Skeletal muscle cell (primary cell): ENCODE measurements around the gene ADTRP.

Experiments used
- DNase-seq: peaks from one replicate; pipeline ENCODE4 v3.0.0-alpha.2; 2010; ENCODE audit warnings: low read depth
- H3K4me3 ChIP-seq: 2 replicates; pipeline ENCODE4 v1.5.1; 2011; ENCODE audit warnings: low read depth, mild to moderate bottlenecking, control low read depth, low read length, moderate library complexity

Gene ADTRP

DNA sequence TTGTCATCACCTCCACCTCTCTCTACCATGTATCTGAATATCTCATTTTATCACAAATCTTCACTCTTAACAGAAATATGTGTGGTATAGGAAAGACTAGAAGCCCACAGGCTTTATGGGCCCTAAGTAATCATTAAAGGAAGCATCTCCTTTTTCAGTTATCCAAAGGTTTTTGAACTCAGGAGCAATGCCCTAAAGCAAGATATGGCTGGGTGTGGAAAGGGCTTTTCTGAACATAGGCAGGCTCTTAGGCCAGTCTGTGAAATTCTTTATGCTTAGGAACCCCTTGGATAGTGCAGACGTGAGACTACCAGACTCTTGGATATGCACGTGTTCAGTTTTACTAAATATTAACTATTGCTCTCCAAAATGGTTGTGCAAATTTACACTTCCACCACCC, 99.5 kb downstream of the ADTRP start:
- no peak overlapping the region for H3K4me3 ChIP-seq
- DNase-seq: no peak

DNA sequence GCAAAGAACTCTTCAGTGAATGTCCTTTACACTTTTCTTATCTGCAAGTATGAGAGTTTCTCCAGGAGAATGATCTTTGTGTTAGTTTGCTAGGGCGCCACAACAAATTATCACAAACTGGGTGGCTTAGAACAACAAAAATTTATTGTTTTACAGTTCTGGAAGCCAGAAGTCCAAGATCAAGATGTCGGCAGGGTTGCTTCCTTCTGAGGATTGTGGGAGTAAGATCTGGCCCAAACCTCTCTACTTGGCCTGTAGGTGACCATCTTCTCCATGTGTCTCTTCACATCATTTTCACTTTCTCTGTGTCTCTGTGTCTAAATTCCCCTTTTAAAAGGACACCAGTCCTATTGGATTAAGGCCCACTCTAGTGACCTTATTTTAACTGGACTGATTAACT, 103.0 kb downstream of the ADTRP start:
- DNase-seq: no peak

DNA sequence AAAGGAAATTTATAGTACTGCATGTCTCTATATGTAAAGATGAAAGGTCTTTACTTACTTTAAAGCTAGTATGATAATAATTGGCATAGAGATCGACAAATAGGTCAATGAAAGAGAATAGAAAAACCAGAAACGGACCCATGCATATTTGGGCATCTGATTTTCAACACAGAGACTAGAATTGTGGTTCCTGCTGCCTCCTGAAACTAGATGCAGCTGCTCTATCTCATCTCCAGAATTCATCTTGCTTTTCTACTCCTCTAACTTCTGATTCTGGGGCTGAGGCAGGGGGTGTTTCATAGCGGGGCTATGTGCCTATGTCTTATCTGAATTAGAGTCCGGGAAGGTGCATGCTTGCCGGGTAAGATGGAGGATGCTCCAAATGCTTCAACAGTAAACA, 105.9 kb downstream of the ADTRP start:
- no peak for DNase-seq
- H3K4me3 ChIP-seq: no peak overlapping the region

More for the DNA sequence above, 103.0 kb downstream of the ADTRP start:
- H3K4me3 ChIP-seq: no peak overlapping the region

DNA sequence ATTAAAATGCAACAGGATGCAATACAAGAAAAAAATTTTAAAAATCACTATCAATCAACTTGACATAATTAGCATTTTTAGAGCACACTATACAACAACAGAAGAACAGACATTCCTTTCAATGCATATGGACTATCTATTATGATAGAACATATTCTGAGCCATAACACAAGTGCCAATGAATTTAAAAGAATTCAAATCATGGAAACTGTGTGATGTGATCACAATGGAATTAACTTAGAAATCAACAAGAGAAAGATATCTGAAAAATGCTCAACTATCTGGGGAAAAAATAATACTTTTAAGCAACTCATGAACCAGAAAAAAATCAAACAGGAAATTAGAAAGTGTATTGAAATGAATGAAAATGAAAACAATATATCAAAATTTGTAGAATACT, 106.3 kb downstream of the ADTRP start:
- H3K4me3 ChIP-seq: no peak overlapping the region
- no peak for DNase-seq

GRCh38 chr6:11669696-11670095, 108.9 kb downstream of the ADTRP start:
- DNase-seq: no peak
- H3K4me3 ChIP-seq: no peak overlapping the region

- H3K4me3 ChIP-seq: no peak overlapping the region
- DNase-seq: no peak
These were observed 110.1 kb downstream of the ADTRP start for GRCh38 chr6:11668455-11668854.

GRCh38 chr6:11667876-11668275, 110.7 kb downstream of the ADTRP start:
- no peak overlapping the region for H3K4me3 ChIP-seq
- DNase-seq: no peak

DNA sequence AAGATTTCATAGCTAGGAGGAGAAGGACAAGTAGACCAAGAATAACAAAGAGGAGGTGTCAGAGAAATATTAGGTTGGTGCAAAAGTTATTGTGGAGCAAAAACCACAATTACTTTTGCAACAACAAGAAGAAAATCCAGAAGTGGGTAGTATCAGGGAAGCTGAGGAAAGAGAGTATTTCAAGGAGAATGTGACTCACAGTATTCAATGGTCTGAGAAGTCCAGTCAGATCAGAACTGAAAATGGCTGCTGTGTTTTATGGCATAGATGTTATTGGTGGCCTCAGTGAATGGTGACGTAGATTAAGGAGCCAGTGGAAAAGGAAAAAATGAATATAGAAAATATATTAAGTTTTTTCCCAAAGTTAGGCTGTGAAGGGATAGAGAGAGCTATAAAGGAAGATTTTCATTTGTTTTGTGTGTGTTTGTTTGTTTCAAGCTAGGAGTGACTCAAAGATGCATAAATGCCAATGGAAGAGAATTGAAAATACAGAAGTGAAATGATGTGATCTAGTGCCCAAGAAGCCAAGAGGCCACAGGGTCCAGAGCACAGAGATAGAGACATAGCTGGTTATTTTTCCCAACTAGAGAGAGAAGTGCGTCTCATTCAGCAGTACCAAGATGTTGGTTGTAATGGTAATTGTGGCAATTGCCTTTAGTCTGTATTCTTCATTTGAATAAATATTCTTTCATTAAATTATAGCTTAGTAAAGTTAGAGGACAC, 112.8 kb downstream of the ADTRP start:
- H3K4me3 ChIP-seq: no peak overlapping the region
- DNase-seq: no peak
